EL (cell line): Measurements from ENCODE around the gene CLEC18B.
A peak's percentile ranks its signal among the peaks of the same experiment; 100 is the strongest.
"Not testable (repeated sequence)": the region's sequence is repeated elsewhere in the genome, so short reads cannot be mapped to it uniquely, and the experiment has no call there.

Source experiments
- DNase-seq: peaks from one replicate; pipeline ENCODE4 v3.0.0-alpha.2; 2016

The CLEC18B gene

DNA sequence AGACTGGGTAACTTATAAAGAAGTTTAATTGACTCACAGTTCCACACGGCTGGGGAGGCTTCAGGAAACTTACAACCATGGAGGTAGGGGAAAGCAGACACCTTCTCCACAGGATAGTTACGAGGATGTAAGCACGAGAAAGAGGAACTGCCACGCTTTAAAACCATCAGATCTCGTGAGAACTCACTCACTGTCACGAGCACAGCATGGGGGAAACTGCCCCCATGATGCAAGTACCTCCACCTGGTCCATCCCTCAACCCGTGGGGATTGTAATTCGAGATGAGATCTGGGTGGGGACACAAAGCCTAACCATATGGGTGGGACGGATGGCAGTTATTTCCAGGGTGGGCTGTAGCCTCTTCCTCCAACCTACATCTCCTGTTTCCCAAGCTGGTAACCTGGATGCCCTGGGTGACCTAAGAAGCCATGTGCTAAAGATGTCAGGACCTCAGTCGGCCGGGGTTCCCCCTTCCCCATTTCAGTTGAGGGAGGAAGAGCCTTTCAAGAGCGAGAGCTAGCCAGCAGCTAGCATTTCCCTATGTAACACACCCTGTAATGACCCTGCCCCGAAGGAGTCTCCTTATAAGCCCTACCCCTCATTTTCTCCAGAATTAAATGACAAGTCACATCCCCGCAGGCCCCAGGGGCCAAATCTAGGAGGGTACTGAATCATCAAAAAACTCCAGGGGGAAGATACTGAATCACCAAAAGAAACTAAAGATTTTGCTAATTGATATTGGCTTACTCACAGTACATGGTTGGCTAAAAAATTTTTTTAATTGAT lies 16.9 kb downstream of the CLEC18B start:
- DNase-seq: not testable (repeated sequence)

DNA sequence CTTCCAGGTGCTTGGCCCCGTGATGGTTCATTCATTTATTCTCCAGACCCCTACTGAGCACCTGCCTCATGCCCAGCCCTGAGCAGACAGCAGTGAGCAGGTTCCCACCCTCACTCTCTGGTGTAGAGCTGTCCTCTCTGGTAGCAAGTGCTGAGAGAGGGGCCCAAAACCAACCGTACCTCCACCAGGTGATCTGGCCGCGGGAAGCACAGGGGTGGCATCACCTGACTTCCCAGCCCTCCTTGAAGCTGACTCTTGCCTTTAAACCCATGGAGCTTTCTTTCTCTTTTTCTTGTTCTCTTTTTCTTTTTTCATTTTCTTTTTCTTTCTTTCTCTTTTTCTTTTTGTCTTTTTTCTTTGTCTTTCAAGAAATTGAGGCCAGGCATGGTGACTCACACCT lies 21.0 kb downstream of the CLEC18B start:
- DNase-seq: not testable (repeated sequence)

DNA sequence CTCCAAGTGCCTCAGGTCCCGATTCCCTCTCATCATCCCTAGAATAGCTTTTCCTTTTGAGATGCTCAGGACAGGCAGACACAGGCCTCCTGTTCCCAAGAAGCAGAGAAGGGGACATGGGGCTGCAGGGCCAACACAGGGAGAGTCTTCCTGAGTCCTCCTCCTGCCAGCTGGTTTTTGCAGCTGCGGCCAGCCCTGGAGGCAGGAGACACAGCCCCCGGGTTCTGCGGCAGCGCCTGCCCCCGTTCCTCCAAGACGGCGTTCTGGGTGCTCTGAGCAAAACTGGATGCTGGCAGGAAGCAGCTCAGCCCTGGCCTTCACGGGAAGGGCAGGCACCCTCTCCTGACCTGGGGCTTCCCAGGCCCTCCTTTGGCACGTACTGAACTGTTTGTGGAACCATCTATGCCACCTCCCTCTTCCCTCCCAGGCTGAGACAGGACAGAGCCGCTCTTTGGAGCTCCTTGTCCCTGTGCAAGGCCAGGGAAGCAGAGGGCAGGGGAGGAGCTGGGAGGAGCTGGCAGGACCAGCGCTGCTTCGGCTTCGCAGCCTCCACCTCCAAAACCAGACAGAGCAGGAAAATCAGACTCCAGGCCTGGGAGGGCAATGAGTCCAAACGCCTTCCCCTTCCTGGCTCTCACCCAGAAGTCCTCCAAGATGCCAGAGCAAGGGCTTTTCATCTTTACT lies 22.9 kb downstream of the CLEC18B start:
- DNase-seq: not testable (repeated sequence)

- DNase-seq: not testable (repeated sequence)
Measured at GRCh38 chr16:74396521-74397017, 24.7 kb downstream of the CLEC18B start.

DNA sequence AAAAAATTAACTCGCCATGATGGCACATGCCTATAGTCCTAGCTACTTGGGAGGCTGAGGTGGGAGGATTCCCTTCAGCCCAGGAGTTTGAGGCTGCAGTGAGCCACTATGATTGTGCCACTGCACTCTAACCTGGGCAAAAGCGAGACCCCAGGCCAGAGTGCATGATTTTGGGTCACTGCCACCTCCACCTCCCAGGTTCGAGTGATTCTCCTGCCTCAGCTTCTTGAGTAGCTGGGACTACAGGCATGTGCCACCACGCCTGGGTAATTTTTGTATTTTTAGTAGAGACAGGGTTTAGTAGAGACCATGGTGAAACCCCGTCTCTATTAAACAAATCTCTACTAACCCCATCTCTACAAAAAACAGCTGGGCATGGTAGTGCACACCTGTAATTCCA lies 26.7 kb downstream of the CLEC18B start:
- DNase-seq: not testable (repeated sequence)

DNA sequence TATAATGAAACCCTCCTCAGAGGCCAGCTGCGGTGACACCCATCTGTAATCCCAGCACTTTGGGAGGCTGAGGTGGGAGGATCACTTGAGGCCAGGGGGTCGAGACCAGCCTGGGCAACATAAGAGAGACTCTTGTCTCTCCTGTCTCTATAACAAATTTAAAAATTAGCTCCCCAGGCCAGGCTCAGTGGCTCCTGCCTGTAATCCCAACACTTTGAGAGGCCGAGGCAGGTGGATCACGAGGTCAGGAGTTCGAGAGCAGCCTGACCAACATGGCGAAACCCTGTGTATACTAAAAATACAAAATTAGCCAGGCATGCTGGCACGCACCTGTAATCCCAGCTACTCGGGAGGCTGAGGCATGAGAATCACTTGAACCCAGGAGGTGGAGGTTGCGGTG lies 27.1 kb downstream of the CLEC18B start:
- not testable (repeated sequence) for DNase-seq

DNA sequence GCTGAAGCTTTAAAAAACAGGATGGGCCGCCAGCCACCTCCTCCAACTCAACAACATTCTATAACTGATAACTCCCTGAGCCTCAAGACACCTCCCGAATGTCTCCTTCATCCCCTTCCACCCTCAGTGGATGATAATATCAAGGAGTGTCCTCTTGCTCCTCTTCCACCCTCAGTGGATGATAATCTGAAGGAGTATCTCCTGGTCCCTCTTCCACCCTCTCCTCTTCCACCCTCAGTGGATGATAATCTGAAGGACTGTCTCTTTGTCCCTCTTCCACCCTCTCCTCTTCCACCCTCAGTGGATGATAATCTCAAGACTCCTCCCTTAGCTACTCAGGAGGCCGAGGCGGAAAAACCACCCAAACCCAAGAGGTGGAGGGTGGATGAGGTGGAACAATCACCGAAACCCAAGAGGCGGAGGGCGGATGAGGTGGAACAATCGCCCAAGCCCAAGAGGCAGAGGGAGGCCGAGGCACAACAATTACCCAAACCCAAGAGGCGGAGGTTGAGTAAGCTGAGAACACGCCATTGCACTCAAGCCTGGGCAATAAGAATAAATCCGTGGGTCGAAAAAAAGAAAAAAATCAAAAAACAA lies 29.7 kb downstream of the CLEC18B start:
- not testable (repeated sequence) for DNase-seq

DNA sequence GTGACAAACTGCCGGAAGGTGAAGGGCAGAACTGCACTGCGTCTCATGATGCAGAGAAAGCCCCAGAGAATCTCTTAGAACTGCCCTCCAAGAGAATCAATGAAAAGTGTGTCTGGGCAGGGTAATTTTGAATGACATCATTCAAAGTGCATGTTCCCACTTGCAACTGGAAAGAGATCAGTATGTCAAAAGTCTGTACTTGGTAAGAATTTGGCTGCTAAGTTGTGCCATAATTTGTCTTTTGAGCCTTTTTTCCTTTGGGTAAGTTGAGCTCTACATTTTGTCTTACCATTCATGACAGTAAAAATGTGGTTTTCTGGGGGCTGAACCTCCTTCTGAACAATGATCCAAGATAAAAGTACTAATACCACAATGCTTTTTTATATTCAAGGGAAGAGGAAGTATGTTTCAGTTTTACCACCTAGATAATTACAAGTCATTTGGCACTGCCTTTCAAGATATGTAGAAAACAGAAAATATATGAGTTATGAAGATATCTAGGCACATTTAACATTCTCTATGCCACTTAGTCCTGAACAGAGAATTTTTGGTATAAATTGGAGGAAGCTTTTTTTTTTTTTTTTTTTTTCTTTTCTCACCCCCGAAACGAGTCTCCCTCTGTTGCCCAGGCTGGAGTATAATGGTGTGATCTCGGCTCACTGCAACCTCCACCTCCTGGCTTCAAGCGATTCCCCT lies 38.8 kb downstream of the CLEC18B start:
- not testable (repeated sequence) for DNase-seq

DNA sequence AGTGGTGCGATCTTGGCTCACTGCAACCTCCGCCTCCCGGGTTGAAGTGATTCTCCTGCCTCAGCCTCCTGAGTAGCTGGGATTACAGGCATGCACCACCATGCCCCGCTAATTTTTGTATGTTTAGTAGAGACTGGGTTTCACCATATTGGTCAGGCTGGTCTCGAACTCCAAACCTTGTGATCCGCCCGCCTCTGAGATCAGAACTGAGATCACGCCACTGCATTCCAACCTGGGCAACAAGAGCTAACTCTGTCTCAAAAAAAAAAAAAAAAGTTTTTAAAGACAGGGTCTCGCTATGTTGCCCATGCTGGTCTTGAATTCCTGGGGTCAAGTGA lies 47.5 kb downstream of the CLEC18B start:
- not testable (repeated sequence) for DNase-seq

DNA sequence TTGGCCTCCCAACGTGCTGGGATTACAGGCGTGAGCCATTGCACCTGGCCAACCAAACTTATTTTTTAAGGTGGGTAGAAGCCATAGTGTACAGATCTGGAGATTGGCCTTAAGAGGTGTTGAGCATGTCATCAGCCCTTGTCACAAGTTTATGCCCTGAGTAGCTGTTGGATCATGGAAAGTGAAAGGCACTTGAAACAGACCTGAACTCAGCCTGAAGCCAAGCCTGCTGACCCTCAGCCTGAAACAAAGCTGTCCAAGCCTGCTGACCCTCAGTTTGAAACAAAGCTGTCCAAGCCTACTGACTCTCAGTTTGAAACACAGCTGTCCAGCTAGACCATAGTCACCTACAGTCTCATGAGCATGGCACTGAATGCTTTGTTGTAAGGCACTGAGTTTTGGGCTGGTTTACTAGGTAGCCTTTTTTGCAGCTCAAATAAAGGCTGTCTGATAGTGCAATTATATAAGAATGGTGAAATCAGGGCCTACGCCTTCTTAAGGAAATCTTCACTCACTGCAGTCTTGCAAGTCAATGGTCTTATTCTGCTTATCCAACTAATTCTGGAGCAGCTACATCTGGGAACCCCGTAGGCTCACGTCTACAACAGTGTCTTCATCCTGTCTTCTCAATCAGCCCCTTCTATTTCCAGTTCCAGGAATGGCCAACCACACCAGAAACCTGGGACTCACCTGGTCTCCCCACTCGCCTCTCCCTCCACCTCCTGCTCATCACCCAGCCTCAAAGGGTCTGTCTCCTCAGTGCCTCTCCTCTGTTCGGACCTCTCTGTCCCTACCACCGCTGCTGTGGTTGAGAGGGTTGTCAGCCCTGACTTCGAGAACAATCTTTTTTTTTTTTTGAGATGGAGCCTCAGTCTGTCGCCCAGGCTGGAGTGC lies 48.1 kb downstream of the CLEC18B start:
- DNase-seq: no peak

- DNase-seq: no peak
Measured at GRCh38 chr16:74372369-74372768, 48.9 kb downstream of the CLEC18B start.

DNA sequence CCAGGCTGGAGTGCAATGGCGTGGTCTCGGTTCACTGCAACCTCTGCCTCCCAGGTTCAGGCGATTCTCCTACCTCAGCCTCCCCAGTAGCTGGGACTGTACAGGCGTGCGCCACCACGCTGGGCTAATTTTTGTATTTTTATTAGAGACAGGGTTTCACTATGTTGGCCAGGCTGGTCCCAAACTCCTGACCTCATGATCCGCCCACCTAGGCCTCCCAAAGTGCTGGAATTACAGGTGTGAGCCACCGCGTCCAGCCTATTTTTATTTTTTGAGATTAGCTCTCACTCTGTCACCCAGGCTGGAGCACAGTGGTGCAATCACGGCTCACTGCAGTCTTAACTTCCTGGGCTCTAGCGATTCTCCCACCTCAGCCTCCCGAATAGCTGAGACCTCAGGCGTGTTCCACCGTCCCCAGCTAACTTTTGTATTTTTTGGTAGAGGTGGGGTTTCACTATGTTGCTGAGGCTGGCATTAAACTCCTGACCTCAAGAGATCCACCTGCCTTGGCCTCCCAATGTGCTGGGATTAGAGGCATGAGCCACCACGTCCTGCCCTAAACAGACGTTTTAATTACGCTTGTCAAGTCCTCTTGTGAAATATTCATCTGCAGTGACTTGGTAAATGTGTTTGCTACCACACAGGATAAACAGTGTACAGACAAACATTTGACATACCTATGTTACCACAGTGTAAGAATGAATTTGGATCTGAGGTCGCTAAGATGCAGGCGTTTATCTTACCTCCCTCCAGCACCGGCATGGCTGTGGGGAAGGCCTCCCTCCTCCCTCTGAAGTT lies 50.7 kb downstream of the CLEC18B start:
- not testable (repeated sequence) for DNase-seq

DNA sequence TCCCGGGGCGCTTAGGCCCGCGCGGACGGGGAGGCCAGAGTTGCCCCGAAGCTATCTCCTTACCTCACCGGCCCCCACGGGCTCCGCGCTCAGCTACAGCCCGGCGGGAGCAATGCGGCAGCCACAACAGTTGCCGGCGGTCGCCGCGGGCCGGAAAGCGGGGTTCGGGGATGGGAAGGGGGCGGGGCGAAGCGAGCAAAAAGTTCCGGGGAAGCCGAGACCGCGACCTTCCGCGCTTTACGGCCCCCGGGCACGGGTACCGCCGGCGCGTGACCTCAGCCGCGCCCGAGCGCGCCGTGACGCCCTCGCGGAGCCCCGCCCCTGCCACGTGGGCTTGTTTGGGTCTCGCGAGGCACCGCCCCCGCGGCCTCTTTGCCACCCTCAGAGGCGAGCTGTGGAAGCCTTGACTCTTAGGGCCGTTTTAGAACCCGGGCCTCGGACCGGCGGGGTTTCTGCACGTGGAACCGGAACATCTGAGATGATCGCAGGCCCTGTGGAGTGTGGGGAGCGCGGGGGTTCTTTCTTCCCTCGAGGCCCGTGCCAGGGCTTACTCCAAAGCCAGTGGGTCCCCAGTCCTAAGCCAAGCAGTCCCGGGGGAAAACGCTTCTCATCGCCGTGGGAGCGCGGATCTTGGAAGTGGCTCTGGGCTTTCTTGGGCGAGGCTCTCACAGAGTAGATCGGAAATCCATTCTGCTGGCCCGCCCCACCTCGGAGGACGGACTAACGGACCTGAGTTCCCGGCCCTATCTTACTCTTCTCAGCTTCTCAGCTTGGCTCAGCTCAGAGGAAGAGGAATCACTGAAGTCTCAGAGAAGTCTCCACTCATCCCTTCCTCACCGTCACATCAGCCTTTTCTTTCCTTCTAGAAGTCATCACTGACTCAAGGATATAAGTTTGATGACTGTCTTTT lies 53.0 kb downstream of the CLEC18B start:
- peak; percentile 91 for DNase-seq

GRCh38 chr16:74367469-74368001 lies 53.7 kb downstream of the CLEC18B start:
- DNase-seq: peak; percentile 37

GRCh38 chr16:74361646-74362610 lies 59.4 kb downstream of the CLEC18B start:
- DNase-seq: not testable (repeated sequence)
